ENCODE results near the gene SH2D3A.
A peak's percentile ranks its signal among the peaks of the same experiment; 100 is the strongest.
"Not testable (repeated sequence)": the region's sequence is repeated elsewhere in the genome, so short reads cannot be mapped to it uniquely, and the experiment has no call there.

The SH2D3A gene

GRCh38 chr19:6788896-6789295 lies 21.7 kb upstream of the SH2D3A start:
- DNase-seq = no peak

DNA sequence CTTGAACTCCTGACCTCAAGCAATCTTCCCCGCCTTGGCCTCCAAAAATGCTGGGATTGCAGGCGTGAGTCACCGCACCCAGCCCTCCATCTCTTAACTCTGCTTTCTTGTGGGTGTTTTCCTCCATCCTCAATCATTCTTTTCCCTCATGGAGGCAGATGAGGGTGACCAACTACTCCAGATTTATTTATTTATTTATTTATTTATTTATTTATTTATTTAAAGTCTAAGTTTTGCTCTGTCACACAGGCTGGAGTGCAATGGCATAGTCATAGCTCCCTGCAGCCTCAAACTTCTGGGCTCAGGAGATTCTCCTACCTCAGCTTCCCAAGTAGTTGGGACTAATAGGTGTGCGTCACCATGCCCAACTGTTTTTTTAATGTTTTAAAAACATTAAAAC lies 20.2 kb upstream of the SH2D3A start:
- DNase-seq = no peak

DNA sequence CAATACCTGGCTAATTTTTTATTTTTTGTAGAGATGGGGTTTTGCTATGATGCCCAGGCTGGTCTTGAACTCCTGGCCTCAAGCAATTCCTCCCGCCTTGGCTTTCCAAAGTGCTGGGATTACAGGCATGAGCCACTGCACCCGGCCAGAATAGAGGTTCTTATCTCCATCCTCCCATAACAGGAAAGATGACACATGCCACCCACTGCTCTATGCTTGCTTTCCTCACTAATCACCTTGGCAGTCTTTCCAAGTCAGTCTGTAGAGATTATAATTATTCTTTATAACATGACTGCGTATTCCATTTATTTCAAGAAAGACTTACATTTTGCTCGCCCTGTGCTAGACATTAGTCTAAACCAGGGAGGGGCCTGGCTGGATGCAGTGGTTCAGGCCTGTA lies 12.0 kb upstream of the SH2D3A start:
- no peak for DNase-seq

GRCh38 chr19:6778386-6778785 lies 11.2 kb upstream of the SH2D3A start:
- DNase-seq = no peak

GRCh38 chr19:6777434-6777833 lies 10.2 kb upstream of the SH2D3A start:
- DNase-seq = no peak

DNA sequence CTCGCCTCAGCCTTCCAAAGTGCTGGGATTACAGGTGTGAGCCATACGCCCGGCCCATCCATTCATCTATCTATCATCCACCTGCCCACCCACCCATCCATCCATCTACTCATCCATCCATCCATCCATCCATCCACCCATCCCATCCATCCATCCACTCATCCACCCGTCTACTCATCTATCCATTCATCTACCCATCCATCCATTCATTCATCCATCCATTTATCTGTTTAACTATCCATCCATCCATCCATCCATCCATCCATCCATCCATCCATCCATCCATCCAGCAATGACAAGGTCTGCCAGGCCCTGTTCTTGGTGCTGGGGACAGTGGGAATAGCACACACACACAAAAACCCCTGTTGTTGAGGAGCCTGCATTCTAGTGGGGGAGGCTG lies 9.8 kb upstream of the SH2D3A start:
- no peak for DNase-seq

DNA sequence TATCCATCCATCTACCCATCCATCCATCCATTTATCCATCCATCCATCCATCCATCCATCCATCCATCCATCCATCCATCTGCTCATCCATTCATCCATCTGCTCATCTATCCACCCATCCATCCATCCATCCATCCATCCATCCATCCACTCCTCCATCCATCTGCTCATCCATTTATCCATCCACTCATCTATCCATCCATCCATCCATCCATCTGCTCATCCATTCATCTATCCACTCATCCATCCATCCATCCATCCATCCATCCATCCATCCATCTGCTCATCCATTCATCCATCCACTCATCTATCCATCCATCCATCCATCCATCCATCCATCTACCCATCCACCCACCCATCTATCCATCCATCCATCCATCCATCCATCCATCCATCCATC lies 8.8 kb upstream of the SH2D3A start:
- DNase-seq = not testable (repeated sequence)

GRCh38 chr19:6774821-6775707 lies 7.8 kb upstream of the SH2D3A start:
- DNase-seq = no peak

DNA sequence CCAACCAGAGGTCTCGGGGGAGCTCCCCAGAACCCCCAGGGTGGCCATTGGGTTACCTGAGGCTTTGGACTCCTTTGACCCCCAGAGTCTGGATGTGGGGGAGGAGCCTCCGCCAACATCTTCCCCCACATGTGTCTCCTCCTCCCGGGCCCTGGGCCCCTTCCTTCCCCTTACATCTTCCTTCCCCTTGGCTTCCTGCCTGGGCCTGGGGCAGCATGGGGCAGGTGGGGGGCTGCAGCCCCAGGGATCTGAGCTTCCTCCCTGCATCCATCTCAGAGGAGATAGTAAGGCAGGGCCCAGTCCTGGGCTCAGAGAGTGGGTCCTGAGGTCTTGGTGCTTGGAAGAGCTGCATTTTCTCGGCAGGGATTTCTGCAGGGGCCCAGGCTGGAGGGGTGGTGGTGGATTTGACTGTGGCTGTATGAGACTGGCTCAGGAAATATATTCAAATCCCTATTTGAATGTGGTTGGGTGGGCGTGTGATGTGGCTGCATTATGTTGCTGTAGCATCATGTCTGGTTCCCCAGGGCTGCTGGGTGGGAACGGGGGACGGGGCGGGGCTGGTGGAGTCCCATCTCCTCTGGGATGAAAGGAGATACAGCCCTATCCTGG lies 6.2 kb upstream of the SH2D3A start:
- DNase-seq = peak; percentile 74

- no peak for DNase-seq
Observed at GRCh38 chr19:6772866-6773322, 5.7 kb upstream of the SH2D3A start.

- DNase-seq = peak; percentile 85
Observed at GRCh38 chr19:6772028-6772865, 5.0 kb upstream of the SH2D3A start, which contains the start of gene VAV1. VAV1 (plus strand) TSS chr19:6772708; CDS start chr19:6772808, 100 bp downstream.

- DNase-seq = not testable (repeated sequence)
Observed at GRCh38 chr19:6771648-6772027, 4.4 kb upstream of the SH2D3A start.

DNA sequence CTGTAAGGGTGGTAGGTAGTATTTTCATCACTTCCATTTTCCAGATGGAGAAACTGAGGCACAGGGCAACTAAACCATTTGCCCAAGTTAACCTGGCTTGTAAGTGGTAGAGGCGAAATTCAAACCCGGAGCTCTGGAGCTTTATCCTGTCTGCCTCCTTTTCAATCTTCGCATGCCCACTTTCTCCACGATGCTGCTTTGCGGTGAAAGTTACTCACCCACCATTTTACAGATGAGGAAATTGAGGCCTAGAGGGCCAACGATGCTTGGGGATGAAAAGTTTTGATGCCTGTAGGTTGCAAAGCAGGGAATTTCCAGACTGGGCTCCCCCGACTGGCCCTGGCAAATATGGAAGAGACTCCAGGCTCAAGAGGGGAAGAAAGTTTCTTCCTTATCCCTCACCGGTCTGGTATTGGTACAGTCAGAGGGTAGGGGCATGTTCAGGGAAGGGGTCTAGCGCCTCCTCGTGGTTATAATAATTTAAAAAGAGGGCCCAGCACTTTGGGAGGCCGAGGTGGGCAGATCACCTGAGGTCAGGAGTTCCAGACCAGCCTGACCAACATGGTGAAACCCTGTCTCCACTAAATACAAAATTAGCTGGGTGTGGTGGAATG lies 1.9 kb upstream of the SH2D3A start:
- DNase-seq = no peak

DNA sequence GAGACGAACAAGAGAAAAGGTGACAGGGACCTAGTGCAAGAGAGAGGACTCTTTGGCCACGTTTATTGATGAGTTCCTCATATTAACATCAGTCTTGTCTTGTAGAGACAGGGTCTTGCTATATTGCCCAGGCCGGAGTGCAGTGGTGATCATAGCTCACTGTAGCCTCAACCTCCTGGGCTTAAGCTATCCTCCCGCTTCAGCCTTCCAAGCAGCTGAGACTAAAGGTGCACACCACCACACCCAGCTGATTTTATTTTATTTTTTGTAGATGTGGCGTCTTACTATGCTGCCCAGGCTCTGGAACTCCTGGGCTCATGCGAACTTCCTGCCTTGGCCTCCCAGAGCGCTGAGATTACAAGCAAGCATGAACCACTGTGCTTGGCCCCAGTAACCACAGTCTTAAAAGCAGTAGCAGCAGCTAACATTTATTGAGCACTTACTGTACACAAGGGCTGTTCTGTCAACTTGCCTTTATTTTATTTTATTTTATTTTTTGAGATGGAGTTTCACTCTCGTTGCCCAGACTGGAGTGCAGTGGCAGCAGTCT lies 1.1 kb upstream of the SH2D3A start:
- DNase-seq = no peak

DNA sequence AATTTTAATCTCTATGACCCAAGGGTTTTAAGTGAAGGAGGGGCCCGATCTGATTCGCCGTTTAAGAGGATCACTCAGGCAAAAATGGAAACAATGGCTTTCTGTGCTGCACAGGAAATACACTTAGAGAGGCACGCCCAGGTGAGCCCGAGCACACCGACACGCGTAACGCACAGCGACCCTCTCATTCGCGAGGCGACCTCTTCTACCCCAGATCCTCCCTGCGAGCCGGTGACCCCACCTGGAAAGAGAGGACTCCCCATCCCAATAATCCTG lies 216 bp downstream of the SH2D3A start:
- no peak for DNase-seq

DNA sequence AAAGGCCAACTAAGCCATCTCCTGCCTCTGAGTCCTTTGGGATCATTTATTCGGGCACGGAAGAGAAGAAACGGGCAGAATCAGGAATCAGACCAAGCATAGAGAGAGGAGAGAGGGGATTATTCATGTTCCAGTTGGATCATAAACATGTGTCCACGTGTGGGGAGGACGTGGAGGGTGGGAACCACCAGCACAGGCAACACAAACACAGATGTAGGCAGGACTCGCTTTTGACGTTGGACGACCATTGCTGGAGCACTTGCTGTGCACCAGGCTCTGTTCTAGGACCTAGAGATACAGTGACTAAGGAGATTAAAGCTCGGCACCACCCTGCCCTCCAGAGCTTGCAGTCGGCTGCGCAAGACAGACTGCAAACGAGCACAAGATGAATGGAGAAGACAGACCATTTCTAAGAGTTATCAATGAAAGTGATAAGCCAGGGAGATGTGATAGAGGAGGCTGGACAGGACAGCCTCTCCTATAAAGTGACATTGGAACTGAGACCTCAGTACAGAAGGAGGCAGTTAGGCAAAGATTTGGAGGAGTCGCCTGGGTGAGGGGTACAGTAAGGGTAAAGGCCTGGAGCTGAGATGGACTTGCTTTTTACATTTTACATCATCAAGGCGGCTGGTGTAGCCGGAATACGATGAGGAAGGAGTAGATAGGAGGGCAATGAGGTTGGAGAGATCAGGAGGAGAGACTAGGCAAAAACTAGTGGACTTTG lies 716 bp downstream of the SH2D3A start:
- DNase-seq = peak; percentile 31

DNA sequence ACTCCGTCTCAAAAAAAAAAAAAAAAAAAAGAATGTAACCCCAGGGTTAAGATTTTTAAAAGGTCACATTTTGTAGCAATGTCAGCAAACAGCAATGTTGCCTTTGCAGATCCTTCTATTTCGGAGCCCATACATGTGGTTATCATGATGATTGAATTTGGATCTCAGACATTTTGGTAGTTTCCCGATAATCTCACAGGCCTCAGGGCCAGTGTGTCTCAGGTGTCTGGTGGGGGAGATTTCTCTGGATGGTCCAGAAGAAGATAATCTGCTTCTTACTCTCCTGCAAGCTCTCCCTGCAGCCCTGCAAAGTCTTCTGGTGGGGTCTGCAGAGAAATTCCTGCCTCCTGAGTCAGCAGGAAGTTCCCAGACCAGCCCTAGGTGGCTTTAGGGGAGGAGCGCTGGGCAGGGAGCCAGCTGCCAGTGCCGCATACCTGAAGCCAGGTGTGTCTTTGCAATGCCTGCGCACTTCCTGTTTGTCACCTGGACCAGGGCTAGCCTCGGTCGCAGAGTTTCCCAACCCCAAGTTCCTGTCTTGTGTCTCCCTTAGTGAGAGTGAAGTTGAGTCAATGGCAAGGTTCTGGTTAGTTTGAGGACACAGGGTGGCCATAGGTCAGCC lies 1.4 kb downstream of the SH2D3A start:
- no peak for DNase-seq

DNA sequence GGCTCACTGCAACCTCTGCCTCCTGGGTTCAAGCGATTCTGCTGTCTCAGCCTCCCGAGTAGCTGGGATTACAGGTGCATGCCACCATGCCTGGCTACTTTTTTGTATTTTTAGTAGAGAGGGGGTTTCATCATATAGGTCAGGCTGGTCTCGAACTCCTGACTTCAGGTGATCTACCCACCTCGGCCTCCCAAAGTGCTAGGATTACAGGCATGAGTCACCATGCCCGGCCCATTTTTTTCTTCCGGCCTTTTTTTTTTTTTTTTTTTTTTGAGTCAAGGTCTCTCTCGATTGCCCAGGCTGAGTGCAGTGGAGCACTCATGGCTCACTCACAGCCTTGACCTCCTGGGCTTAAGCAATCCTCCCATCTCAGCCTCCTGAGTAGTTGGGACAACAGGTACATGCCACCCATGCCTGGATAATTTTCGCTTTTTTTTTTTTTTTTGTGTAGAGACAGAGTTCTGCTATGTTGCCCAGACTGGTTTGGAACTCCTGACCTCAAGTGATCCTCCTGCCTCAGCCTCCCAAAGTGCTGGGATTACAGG lies 4.9 kb downstream of the SH2D3A start:
- DNase-seq = not testable (repeated sequence)

DNA sequence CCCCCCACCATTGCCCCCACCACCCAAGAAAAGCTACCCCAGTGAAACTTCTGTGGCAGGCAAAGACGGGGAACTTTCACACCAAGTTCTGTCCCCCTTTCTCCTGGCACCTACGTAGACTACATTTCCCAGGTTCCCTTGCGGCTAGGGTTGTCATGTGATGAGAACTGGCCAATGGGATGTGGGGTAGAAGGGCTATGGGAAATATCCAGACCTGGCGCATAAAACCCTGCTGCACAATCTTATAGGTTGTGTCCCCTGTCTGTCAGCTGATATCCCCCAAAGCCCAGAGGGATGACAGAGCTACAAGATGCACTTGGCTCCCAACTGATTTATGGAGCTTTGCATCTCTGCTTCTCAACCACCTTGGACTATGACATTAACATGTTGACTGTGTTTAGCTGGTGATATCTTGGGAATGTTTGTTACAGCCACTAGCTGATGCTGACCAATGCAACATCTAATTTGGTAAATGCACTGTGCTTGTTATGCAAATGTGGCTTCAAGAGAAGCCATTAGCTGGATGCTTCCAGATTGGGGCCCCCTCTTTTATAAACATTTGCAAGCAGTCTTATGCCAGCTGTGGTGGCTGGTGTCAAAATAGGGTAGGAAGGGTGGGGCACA lies 6.1 kb downstream of the SH2D3A start:
- peak; percentile 54 for DNase-seq

DNA sequence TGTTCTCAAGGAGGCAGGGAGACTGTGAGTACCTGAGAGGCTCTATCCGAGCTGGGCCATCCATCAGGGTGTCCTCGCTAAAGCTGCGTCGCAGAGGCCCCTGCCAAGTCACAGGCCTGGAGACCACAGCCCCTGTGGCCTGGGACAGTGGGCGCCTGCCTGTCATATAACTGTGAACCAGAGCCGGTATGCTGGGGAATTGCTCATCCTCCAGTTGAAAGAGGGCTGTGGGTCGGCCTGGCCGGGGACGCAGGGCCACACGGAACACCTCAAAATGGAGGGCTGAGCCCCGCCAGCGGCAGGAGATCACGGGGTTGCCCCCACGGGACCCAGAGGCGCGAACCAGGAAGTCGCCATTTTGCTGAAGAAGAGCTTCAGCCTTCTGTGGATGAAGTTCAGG lies 6.6 kb downstream of the SH2D3A start:
- DNase-seq = no peak

Measured in activated CD4-positive, alpha-beta T cell treated with anti-CD3 and anti-CD28 coated beads for 48 hours (primary cell).